ENCODE measurements around the gene RNU1-2.

- TF ChIP-seq, protein P1, sequence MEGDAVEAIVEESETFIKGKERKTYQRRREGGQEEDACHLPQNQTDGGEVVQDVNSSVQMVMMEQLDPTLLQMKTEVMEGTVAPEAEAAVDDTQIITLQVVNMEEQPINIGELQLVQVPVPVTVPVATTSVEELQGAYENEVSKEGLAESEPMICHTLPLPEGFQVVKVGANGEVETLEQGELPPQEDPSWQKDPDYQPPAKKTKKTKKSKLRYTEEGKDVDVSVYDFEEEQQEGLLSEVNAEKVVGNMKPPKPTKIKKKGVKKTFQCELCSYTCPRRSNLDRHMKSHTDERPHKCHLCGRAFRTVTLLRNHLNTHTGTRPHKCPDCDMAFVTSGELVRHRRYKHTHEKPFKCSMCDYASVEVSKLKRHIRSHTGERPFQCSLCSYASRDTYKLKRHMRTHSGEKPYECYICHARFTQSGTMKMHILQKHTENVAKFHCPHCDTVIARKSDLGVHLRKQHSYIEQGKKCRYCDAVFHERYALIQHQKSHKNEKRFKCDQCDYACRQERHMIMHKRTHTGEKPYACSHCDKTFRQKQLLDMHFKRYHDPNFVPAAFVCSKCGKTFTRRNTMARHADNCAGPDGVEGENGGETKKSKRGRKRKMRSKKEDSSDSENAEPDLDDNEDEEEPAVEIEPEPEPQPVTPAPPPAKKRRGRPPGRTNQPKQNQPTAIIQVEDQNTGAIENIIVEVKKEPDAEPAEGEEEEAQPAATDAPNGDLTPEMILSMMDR (IDR thresholded peaks at IDR 0.05 in 4 of 5, conservative IDR thresholded peaks at IDR 0.05 in 1 of 5): no peak
- TF ChIP-seq POLR2A (IDR thresholded peaks at IDR 0.05): no peak
Measured at GRCh38 chr1:16920951-16921350, 25.2 kb downstream of the RNU1-2 start.

Measured in gastrocnemius medialis (tissue), 4 donors.